RWPE1 (cell line): ENCODE measurements around the gene ARPIN.
A peak's percentile ranks its signal among the peaks of the same experiment; 100 is the strongest.

Source experiments
- CTCF ChIA-PET: fragments of 350-600 bp; sonication (Branson Sonifier 250); formaldehyde crosslinking; extraction: SDS; loops from one replicate; lab custom pipeline; 2021; lab: Yijun Ruan, JAX
- POLR2A ChIA-PET: fragments of 400-600 bp; formaldehyde crosslinking; extraction: SDS; loops from one replicate; lab custom pipeline; 2020; ENCODE audit warnings: antibody characterized with exemption; ENCODE audit not compliant: low non-redundant PET; lab: Yijun Ruan, JAX
- DNase-seq: peaks from one replicate; pipeline ENCODE4 v3.0.0; 2012; ENCODE audit warnings: low spot score
- H3K27ac ChIP-seq: fragments of 450-650 bp; 2 replicates; pipeline ENCODE4 v1.5.1; 2017
- TF ChIP-seq, protein P1 (sequence below): fragments of 450-650 bp; conservative IDR thresholded peaks from 2 replicates; pipeline ENCODE4 v1.5.1; 2017; ENCODE audit warnings: low read depth, mild to moderate bottlenecking

Gene ARPIN

DNA sequence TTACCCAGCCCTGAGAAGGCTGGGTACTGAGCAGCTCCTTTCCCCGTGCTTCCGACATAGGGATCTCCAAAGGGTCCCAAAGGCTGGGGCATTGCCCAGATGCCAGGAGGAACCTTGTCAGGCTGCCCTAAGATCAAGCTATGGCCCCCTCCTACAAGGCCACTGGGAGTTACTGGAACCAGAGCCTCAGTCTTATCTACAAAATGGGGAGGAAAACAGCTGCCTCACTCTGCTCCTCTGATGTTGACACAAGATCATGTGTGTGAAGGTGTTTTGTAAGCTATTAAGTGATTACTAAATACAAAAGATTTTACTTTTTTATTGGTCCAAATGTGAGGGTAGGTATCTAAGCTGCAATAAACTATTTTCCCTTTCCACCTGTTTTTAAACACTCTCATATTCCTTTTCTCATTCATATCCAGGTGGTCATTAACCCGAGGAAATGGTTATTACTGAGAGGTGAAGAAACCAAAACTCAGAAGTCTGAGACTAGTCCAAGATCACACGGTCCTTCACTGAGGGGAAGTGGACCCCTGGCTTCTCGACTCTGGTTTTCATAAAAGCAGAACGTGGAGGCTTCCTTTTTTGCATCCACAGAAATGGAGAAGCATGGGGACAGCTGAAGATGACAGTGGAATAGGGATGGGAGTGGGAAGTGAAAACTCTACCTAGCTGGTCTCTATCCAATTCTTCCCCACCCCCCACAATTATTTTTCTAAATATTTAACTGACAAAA lies 1.7 kb downstream of the ARPIN start:
- POLR2A ChIA-PET = no interaction called here
- no peak overlapping the region for H3K27ac ChIP-seq
- CTCF ChIA-PET = interaction anchor here (0.6 kb wide), 1 partner anchor 176 kb away, joined by 3 read pairs; no protein-coding TSS in a partner anchor
- DNase-seq = no peak
- TF ChIP-seq, protein P1, sequence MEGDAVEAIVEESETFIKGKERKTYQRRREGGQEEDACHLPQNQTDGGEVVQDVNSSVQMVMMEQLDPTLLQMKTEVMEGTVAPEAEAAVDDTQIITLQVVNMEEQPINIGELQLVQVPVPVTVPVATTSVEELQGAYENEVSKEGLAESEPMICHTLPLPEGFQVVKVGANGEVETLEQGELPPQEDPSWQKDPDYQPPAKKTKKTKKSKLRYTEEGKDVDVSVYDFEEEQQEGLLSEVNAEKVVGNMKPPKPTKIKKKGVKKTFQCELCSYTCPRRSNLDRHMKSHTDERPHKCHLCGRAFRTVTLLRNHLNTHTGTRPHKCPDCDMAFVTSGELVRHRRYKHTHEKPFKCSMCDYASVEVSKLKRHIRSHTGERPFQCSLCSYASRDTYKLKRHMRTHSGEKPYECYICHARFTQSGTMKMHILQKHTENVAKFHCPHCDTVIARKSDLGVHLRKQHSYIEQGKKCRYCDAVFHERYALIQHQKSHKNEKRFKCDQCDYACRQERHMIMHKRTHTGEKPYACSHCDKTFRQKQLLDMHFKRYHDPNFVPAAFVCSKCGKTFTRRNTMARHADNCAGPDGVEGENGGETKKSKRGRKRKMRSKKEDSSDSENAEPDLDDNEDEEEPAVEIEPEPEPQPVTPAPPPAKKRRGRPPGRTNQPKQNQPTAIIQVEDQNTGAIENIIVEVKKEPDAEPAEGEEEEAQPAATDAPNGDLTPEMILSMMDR = no peak

DNA sequence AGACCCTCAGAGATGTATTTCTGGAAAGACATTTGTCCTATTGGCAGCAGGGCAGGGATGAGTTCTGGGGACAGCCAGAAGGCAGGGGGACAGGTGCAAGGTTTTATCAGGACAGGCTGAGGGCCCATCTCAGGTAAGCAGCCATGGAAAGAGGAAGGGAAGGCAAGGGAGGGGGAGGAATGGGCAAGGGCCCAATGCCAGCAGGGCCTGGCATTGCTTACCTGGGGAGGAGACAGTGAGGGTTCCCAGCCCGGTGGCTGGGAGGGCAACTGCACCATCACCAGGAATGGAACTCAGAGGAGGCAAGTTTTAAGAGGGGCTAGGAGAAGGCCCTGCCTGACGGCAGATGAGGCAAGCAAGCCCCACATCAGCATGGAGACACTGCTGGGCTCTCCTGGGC lies 3.1 kb downstream of the ARPIN start:
- CTCF ChIA-PET = interaction anchor here (0.8 kb wide), 1 partner anchor 11 kb away, joined by 3 read pairs; no protein-coding TSS in a partner anchor
- POLR2A ChIA-PET = no interaction called here
- no peak for DNase-seq
- H3K27ac ChIP-seq = peak overlapping the region; percentile 0; the same call in 1 of the 2 replicates
- TF ChIP-seq, protein P1 = no peak

DNA sequence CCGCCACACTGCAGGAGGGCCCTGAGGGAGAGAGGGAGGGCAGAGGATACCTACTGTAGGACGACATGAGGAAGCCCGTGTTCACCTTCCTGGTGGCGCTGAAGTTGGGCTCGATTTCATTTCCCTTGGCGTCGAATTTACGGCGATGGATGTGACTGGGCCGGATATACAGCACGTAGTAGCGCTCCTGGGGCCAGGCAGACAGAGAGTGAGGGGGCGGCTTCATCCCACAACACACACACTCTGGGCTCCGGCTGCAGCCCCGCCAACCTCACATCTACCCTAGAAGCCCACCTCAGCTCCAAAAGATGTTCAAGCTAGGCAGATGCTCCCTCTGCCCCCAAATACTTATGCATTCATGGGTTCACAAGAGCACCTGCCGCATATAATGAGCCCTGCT lies 4.5 kb downstream of the ARPIN start:
- TF ChIP-seq, protein P1 = no peak
- ChIA-PET POLR2A (no interaction called here), CTCF (no interaction called here)
- no peak for DNase-seq
- H3K27ac ChIP-seq = no peak overlapping the region

DNA sequence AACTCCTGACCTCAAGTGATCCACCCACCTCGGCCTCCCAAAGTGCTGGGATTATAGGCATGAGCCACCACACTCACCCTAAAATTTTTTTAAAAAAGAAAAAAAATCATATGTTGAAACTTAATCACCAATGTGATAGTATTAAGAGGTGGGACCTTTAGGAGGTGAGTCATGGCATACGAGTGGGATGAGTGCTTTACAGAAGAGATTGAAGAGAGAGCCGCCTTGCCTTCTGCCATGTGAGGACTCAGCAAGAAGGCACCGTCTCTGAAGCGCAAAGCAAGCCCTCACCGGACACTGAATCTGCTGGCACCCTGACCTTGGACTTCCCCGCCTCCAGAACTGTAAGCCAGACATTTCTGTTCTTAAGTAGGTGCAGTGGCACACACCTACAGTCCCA lies 5.5 kb downstream of the ARPIN start:
- TF ChIP-seq, protein P1 = no peak
- DNase-seq = no peak
- no peak overlapping the region for H3K27ac ChIP-seq
- ChIA-PET CTCF (no interaction called here), POLR2A (no interaction called here)

DNA sequence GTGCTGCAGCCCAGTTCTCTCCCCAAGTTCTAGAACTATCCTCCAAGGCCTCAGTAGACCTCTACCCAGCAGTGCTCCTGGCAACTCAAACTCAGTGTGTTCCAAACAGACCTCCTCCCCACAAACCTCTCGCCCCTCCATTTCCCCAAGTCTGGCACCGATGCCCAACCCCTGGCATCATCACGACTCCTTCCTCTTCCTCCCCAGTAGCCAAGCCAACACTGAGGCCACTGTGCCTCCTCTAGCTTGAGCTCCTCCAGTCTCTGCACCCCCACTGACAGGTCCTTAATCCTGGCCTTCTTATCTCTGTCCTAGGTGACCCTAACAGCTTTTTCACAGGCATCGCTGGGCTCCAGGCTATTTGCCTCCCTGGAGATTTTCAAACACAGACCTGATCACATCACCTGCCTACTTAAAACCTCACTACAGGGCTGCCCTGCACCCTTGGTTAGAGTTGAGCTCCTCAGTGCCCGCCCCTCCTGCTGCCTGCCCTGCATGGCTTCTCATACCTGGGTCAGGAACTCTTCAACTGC lies 6.8 kb downstream of the ARPIN start:
- POLR2A ChIA-PET = no interaction called here
- DNase-seq = no peak
- CTCF ChIA-PET = no interaction called here
- H3K27ac ChIP-seq = no peak overlapping the region
- TF ChIP-seq, protein P1 = no peak

DNA sequence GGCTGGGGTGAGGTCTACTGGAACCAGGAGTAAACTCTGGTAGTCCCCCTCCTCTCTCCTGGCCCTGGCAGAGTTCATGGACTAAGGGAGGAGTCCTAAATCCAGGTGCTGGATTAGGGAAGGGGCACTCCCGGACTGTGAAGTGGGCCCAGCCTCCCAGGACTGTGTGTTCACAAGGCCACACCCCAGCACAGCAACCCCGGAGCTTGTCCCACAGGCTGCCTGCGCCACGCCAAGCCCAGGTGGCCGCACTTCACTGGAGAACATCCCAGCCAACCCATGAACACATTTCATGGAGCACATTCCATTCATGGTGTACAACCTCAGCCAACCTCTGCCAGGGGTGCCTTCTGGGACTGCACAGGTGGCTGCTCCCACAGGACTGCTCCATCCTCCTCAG lies 8.2 kb downstream of the ARPIN start:
- no peak overlapping the region for H3K27ac ChIP-seq
- no peak for DNase-seq
- TF ChIP-seq, protein P1 = no peak
- CTCF ChIA-PET = no interaction called here
- POLR2A ChIA-PET = no interaction called here
